ENCODE data around the gene TSNAXIP1. TPM values are rescaled to one million over a fixed set of nuclear protein-coding genes. Genes with fewer than 3 reads are reported as not detected.
"Not testable (repeated sequence)": the region's sequence is repeated elsewhere in the genome, so short reads cannot be mapped to it uniquely, and the experiment has no call there.

TSNAXIP1 gene
- total and polyA plus RNA-seq, 4 donors = 4.1 to 8.7 (median 5.0) TPM

DNA sequence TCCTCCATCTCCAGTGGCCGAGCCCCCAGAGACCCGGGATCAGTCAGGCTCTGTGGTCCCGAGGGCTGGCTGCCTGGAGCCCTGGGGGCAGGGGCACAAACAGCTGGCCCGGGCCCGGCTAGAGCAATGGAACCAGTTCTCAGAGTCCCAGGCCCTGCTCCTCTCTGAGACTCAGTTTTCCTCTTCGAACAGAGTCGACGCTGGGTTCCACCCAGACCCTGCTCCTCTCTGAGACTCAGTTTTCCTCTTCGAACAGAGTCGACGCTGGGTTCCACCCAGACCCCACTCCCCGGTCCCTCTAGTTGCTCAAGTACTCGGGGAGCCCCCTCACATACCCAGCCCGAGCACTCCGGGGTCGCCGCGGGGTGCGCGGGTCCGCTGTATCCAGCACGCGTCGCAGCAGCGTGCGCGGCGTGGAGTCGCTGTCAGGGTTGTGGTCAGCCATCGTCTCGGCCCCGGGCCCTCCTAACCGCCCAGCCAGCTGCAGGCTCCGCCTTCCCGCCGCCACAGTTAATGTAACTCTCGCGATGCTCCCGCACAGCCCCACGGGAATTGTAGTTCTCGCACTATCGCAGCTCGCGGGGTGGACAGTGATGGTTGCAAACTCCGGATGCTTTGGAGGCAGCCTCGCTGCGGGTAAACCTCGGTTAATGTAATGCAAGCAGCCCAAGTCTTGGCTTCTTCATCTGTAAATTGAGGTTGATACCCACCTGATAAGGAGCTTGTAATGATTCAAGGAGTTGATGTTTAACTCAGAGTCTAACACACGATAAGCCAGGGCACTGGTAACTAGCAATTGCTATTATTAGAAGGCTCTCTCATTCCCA lies 26.9 kb downstream of the TSNAXIP1 start:
- Histone ChIP-seq H3K4me1 (ENCODE audit: control insufficient read depth in 5 of 5, insufficient read depth in 5 of 5, low read length in 5 of 5) (peaks cover 0 to 18% (median 4%) of the 10 kb centered on the region in 5 donors), H3K4me3 (peak overlapping the region; percentile 95), H3K36me3 (ENCODE audit: control insufficient read depth in 4 of 4, insufficient read depth in 4 of 4, low read length in 4 of 4) (peaks cover 13 to 32% (median 22%) of the 10 kb centered on the region in 4 donors), H3K9ac (ENCODE audit: insufficient read depth in 1 of 2, low read length in 2 of 2) (peak overlapping the region; percentile 76 to 85), H3K27me3 (ENCODE audit: control insufficient read depth in 3 of 3, insufficient read depth in 3 of 3, low read length in 2 of 3) (no peaks in the 10 kb centered on the region), H3K9me3 (ENCODE audit: control insufficient read depth in 4 of 4, insufficient read depth in 3 of 4, low read length in 3 of 4) (no peaks in the 10 kb centered on the region), H3K27ac (ENCODE audit: low read depth in 1 of 2, low read length in 1 of 2) (peak overlapping the region; percentile 24 to 77)
- TF ChIP-seq, protein P1, sequence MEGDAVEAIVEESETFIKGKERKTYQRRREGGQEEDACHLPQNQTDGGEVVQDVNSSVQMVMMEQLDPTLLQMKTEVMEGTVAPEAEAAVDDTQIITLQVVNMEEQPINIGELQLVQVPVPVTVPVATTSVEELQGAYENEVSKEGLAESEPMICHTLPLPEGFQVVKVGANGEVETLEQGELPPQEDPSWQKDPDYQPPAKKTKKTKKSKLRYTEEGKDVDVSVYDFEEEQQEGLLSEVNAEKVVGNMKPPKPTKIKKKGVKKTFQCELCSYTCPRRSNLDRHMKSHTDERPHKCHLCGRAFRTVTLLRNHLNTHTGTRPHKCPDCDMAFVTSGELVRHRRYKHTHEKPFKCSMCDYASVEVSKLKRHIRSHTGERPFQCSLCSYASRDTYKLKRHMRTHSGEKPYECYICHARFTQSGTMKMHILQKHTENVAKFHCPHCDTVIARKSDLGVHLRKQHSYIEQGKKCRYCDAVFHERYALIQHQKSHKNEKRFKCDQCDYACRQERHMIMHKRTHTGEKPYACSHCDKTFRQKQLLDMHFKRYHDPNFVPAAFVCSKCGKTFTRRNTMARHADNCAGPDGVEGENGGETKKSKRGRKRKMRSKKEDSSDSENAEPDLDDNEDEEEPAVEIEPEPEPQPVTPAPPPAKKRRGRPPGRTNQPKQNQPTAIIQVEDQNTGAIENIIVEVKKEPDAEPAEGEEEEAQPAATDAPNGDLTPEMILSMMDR (IDR thresholded peaks at IDR 0.05; ENCODE audit: control extremely low read depth, extremely low read depth) = no peak
- ATAC-seq (ENCODE audit: insufficient read depth, low FRiP score) (peak; percentile 99), DNase-seq (peak; percentile 94 to 95 (median 95))
- 0 to 1% methylated on average over 49 of the region's 49 CpGs for WGBS, 2 donors

- no peak overlapping the region for H3K4me3 ChIP-seq
- TF ChIP-seq, protein P1 (IDR thresholded peaks at IDR 0.05; ENCODE audit: control extremely low read depth, extremely low read depth) = no peak
- no peaks in the 10 kb centered on the region for H3K9me3 ChIP-seq (ENCODE audit: control insufficient read depth in 4 of 4, insufficient read depth in 3 of 4, low read length in 3 of 4)
- H3K4me1 ChIP-seq (ENCODE audit: control insufficient read depth in 5 of 5, insufficient read depth in 5 of 5, low read length in 5 of 5) = peaks cover 0 to 18% (median 4%) of the 10 kb centered on the region in 5 donors
- peak overlapping the region in 1 of 2 donors; percentile 75 for H3K9ac ChIP-seq (ENCODE audit: insufficient read depth in 1 of 2, low read length in 2 of 2)
- peaks cover 12 to 27% (median 18%) of the 10 kb centered on the region in 4 donors for H3K36me3 ChIP-seq (ENCODE audit: control insufficient read depth in 4 of 4, insufficient read depth in 4 of 4, low read length in 4 of 4)
- ATAC-seq (ENCODE audit: insufficient read depth, low FRiP score) (no peak), DNase-seq (no peak)
- peak overlapping the region in 1 of 2 donors; percentile 24 for H3K27ac ChIP-seq (ENCODE audit: low read depth in 1 of 2, low read length in 1 of 2)
- WGBS, 2 donors = 85 to 88% methylated on average over 10 of the region's 10 CpGs
- H3K27me3 ChIP-seq (ENCODE audit: control insufficient read depth in 3 of 3, insufficient read depth in 3 of 3, low read length in 2 of 3) = no peaks in the 10 kb centered on the region
Measured at GRCh38 chr16:67834242-67834614, 27.5 kb downstream of the TSNAXIP1 start.

- H3K36me3 ChIP-seq (ENCODE audit: control insufficient read depth in 4 of 4, insufficient read depth in 4 of 4, low read length in 4 of 4); H3K9me3 ChIP-seq (ENCODE audit: control insufficient read depth in 4 of 4, insufficient read depth in 3 of 4, low read length in 3 of 4); ATAC-seq (ENCODE audit: insufficient read depth, low FRiP score); H3K4me3 ChIP-seq; H3K27ac ChIP-seq (ENCODE audit: low read depth in 1 of 2, low read length in 1 of 2); H3K9ac ChIP-seq (ENCODE audit: insufficient read depth in 1 of 2, low read length in 2 of 2); H3K27me3 ChIP-seq (ENCODE audit: control insufficient read depth in 3 of 3, insufficient read depth in 3 of 3, low read length in 2 of 3); DNase-seq: not testable (repeated sequence)
- H3K4me1 ChIP-seq (ENCODE audit: control insufficient read depth in 5 of 5, insufficient read depth in 5 of 5, low read length in 5 of 5) = peaks cover 0 to 19% (median 4%) of the 10 kb centered on the region in 5 donors
- WGBS, 2 donors = 92 to 93% methylated on average over 10 of the region's 10 CpGs
Measured at GRCh38 chr16:67837190-67837589, 30.5 kb downstream of the TSNAXIP1 start.

DNA sequence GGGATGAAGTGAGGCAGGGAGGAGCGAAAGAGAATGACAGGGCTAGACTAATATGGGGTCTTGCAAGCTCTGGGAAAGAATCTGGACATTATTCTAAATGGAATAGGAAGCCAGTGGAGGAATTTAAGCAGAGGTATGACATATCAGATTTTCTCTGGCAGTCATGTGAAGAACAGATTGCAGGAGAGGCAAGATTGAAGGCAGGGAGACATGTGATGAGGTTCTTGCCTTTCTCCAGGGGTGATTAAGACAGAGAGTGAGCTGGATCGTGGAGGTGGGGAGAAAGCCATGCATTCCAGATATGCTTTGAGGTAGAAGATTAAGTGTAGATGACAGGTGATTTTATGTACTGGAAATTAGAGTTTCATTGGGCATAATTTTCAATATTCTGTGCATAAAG lies 31.1 kb downstream of the TSNAXIP1 start:
- Histone ChIP-seq H3K27me3 (ENCODE audit: control insufficient read depth in 3 of 3, insufficient read depth in 3 of 3, low read length in 2 of 3) (no peaks in the 10 kb centered on the region), H3K4me3 (no peak overlapping the region), H3K36me3 (ENCODE audit: control insufficient read depth in 4 of 4, insufficient read depth in 4 of 4, low read length in 4 of 4) (peaks cover 0 to 2% (median 0%) of the 10 kb centered on the region in 4 donors), H3K27ac (ENCODE audit: low read depth in 1 of 2, low read length in 1 of 2) (no peak overlapping the region), H3K4me1 (ENCODE audit: control insufficient read depth in 5 of 5, insufficient read depth in 5 of 5, low read length in 5 of 5) (peaks cover 0 to 13% (median 2%) of the 10 kb centered on the region in 5 donors), H3K9ac (ENCODE audit: insufficient read depth in 1 of 2, low read length in 2 of 2) (no peak overlapping the region), H3K9me3 (ENCODE audit: control insufficient read depth in 4 of 4, insufficient read depth in 3 of 4, low read length in 3 of 4) (no peaks in the 10 kb centered on the region)
- 86 to 90% methylated on average over 2 of the region's 2 CpGs for WGBS, 2 donors
- ATAC-seq (ENCODE audit: insufficient read depth, low FRiP score) (no peak), DNase-seq (no peak)
- TF ChIP-seq, protein P1 (IDR thresholded peaks at IDR 0.05; ENCODE audit: control extremely low read depth, extremely low read depth) = no peak
